Measurements from ENCODE around the gene RHEX. TPM values are rescaled to one million over a fixed set of nuclear protein-coding genes. Genes with fewer than 3 reads are reported as not detected.

RHEX gene
- total and polyA plus RNA-seq, 2 of the 13 experiments (the other 11 are each of a cell fraction or from before 2014, with no cell fraction given), result 1.4 to 2.7 TPM

DNA sequence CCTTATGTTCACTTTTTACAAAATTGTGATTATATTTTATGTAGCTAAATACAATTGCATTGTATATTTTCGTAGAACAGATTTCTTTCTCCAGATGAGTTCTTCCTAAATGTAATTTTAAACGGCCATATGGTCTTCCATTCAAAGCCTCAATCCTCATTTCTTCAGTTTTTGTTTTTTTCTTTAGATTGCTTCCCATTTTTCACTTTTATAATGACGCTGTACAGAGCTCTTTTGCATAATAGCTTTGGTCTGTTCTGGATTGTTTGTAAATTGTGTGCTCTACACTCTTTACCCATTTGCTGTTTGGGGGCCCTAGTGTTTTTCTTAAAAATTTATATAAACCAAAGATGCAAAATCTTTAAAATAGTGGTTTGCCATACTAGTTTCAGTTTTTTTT lies 36.4 kb downstream of the RHEX start:
- H3K4me1 ChIP-seq (ENCODE audit: insufficient read depth, low read length), result no peaks in the 10 kb centered on the region
- H3K27me3 ChIP-seq (ENCODE audit: control insufficient read depth in 1 of 2, insufficient read depth in 2 of 2, low read length in 2 of 2), result no peaks in the 10 kb centered on the region
- WGBS (ENCODE audit: low lambda C conversion rate), result 87% methylated on average over 3 of the region's 3 CpGs
- H3K9ac ChIP-seq (ENCODE audit: insufficient read depth, low read depth, low read length), result no peak overlapping the region
- in situ Hi-C loops (cut with HindIII; ENCODE audit: extremely low pct_ligation_motif_present, low pct_unique_long_range_greater_than_20kb), result no loop called here
- BruUV-seq (replicated peaks), result no TSS peak
- POLR2A ChIA-PET, result no interaction called here
- TF ChIP-seq SRSF4 (IDR thresholded peaks at IDR 0.05; ENCODE audit: low read depth, low read length, poor library complexity, severe bottlenecking), result no peak
- TF ChIP-seq, protein P1, sequence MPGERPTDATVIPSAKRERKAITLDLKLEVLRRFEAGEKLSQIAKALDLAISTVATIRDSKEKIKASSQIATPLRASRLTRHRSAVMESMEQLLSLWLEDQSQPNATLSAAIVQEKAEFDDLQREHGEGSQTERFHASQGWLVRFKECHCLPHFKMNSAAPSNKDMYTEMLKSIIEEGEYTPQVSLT (CRISPR knock-in tag; IDR thresholded peaks at IDR 0.05; ENCODE audit: borderline replicate concordance, low read depth), result no peak
- TF ChIP-seq, protein P2, sequence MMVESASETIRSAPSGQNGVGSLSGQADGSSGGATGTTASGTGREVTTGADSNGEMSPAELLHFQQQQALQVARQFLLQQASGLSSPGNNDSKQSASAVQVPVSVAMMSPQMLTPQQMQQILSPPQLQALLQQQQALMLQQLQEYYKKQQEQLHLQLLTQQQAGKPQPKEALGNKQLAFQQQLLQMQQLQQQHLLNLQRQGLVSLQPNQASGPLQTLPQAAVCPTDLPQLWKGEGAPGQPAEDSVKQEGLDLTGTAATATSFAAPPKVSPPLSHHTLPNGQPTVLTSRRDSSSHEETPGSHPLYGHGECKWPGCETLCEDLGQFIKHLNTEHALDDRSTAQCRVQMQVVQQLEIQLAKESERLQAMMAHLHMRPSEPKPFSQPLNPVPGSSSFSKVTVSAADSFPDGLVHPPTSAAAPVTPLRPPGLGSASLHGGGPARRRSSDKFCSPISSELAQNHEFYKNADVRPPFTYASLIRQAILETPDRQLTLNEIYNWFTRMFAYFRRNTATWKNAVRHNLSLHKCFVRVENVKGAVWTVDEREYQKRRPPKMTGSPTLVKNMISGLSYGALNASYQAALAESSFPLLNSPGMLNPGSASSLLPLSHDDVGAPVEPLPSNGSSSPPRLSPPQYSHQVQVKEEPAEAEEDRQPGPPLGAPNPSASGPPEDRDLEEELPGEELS (CRISPR knock-in tag; IDR thresholded peaks at IDR 0.05), result no peak
- TF ChIP-seq, protein P3, sequence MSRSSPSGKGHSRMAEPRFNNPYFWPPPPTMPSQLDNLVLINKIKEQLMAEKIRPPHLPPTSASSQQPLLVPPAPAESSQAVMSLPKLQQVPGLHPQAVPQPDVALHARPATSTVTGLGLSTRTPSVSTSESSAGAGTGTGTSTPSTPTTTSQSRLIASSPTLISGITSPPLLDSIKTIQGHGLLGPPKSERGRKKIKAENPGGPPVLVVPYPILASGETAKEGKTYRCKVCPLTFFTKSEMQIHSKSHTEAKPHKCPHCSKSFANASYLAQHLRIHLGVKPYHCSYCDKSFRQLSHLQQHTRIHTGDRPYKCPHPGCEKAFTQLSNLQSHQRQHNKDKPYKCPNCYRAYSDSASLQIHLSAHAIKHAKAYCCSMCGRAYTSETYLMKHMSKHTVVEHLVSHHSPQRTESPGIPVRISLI (CRISPR knock-in tag; IDR thresholded peaks at IDR 0.05; ENCODE audit: borderline replicate concordance), result no peak
- TF ChIP-seq, protein P4, sequence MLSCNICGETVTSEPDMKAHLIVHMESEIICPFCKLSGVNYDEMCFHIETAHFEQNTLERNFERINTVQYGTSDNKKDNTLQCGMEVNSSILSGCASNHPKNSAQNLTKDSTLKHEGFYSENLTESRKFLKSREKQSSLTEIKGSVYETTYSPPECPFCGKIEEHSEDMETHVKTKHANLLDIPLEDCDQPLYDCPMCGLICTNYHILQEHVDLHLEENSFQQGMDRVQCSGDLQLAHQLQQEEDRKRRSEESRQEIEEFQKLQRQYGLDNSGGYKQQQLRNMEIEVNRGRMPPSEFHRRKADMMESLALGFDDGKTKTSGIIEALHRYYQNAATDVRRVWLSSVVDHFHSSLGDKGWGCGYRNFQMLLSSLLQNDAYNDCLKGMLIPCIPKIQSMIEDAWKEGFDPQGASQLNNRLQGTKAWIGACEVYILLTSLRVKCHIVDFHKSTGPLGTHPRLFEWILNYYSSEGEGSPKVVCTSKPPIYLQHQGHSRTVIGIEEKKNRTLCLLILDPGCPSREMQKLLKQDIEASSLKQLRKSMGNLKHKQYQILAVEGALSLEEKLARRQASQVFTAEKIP (CRISPR knock-in tag; IDR thresholded peaks at IDR 0.05; ENCODE audit: borderline replicate concordance), result no peak
- no peak for TF ChIP-seq SMAD1 (CRISPR knock-in tag; IDR thresholded peaks at IDR 0.05; ENCODE audit: borderline replicate concordance, low read depth)
- no peak for TF ChIP-seq BCL6 (CRISPR knock-in tag; IDR thresholded peaks at IDR 0.05)
- no peak for TF ChIP-seq MAFG (CRISPR knock-in tag; IDR thresholded peaks at IDR 0.05)
- no peak overlapping the region for H3K27ac ChIP-seq (ENCODE audit: extremely low read length, insufficient read depth, low read length)
- no peak overlapping the region for H3K4me2 ChIP-seq (ENCODE audit: low read depth, low read length)
- ATAC-seq (no peak), FAIRE-seq (no peak), DNase-seq (ENCODE audit: low spot score) (no peak)
- no peaks in the 10 kb centered on the region for H4K20me1 ChIP-seq (ENCODE audit: insufficient read depth, low read length)
- CTCF ChIA-PET (ENCODE audit: low intra/inter-chr PET ratio, low total read pairs), result no interaction called here
- no peak overlapping the region for H3K4me3 ChIP-seq (replicated peaks in 1 of 3; ENCODE audit: insufficient read depth in 1 of 3, low read depth in 2 of 3, low read length in 3 of 3)
- no peak overlapping the region for H2AFZ ChIP-seq (ENCODE audit: low read length)
- intact Hi-C loops (cut with micrococcal nuclease; ENCODE audit: unreplicated experiment), result no loop called here
- H3K36me3 ChIP-seq (replicated peaks in 1 of 2; ENCODE audit: control insufficient read depth in 1 of 2, insufficient read depth in 2 of 2, low read length in 2 of 2), result no peaks in the 10 kb centered on the region
- H3K9me3 ChIP-seq (ENCODE audit: low read length), result no peaks in the 10 kb centered on the region
- no peaks in the 10 kb centered on the region for H3K79me2 ChIP-seq (ENCODE audit: insufficient read depth, low read length)

All from HepG2 (cell line).